GM12878 (cell line): ENCODE measurements around the gene MRRF. TPM values are rescaled to one million over a fixed set of nuclear protein-coding genes. Genes with fewer than 3 reads are reported as not detected.

Experiments used
- ATAC-seq: fragments of 200-7000 bp; cut with Tn5 transposase; 3 replicates; pipeline ENCODE4 v1.9.1; 2020; ENCODE audit warnings: mild to moderate bottlenecking, moderate library complexity
- BruUV-seq: library from RNA; stranded (reverse); fragments of 400-500 nt; replicated peaks from 2 replicates; lab custom pipeline; 2021; lab: Mats Ljungman, UMichigan
- CTCF ChIA-PET: fragments of 300-600 bp; sonication (Branson Sonifier 250); formaldehyde crosslinking; extraction: SDS; loops from one replicate; lab custom pipeline; 2021; ENCODE audit warnings: inconsistent platforms; lab: Yijun Ruan, JAX
- POLR2A ChIA-PET: fragments of 350-600 bp; formaldehyde crosslinking; extraction: SDS; loops from one replicate; lab custom pipeline; 2021; ENCODE audit warnings: inconsistent platforms; lab: Charles Lee
- RAD21 ChIA-PET: fragments of 300-600 bp; sonication (Branson Sonifier 250); formaldehyde crosslinking; loops from one replicate; lab custom pipeline; 2023; ENCODE audit warnings: antibody characterized with exemption; ENCODE audit not compliant: unreplicated experiment; lab: Charles Lee
- SMC1A ChIA-PET: fragments of 300-600 bp; sonication (Branson Sonifier 250); formaldehyde crosslinking; loops from one replicate; lab custom pipeline; 2023; ENCODE audit not compliant: unreplicated experiment, uncharacterized antibody; lab: Charles Lee
- DNase-seq: peaks from one replicate; pipeline ENCODE4 v3.0.0-alpha.2; 2011; ENCODE audit warnings: low read depth, low spot score
- FAIRE-seq: peaks from 3 replicates; lab custom pipeline; 2011; peaks lifted over from hg19 to GRCh38; lab: Jason Lieb, UNC
- H2AFZ ChIP-seq: 2 replicates; pipeline ENCODE4 v1.6.0; 2011; ENCODE audit warnings: low read depth, low read length, control low read depth; ENCODE audit not compliant: control insufficient read depth
- H3K27ac ChIP-seq: 2 replicates; pipeline ENCODE4 v1.5.1; 2011; ENCODE audit warnings: control low read depth; ENCODE audit not compliant: control insufficient read depth, insufficient read depth
- H3K27me3 ChIP-seq, 2 experiments: replicated peaks in 1 of 2; 2 replicates each; pipeline versions ENCODE4 v1.6.0 to v1.6.1; 2011; ENCODE audit warnings: low read length in 1 of 2; ENCODE audit not compliant: control insufficient read depth in 2 of 2, insufficient read depth in 2 of 2
- H3K36me3 ChIP-seq, 2 experiments: 2 replicates each; pipeline ENCODE4 v1.5.1; 2011; ENCODE audit warnings: low read length in 1 of 2; ENCODE audit not compliant: control insufficient read depth in 2 of 2, insufficient read depth in 2 of 2
- H3K4me1 ChIP-seq: 2 replicates; pipeline ENCODE4 v1.6.1; 2011; ENCODE audit warnings: mild to moderate bottlenecking, low read length, moderate library complexity, mixed read lengths; ENCODE audit not compliant: control insufficient read depth, insufficient read depth
- H3K4me2 ChIP-seq: 2 replicates; pipeline ENCODE4 v1.6.0; 2011; ENCODE audit warnings: control low read depth; ENCODE audit not compliant: control insufficient read depth, insufficient read depth
- H3K4me3 ChIP-seq: fragments of 200-600 bp; sonication (generic); 2 replicates; pipeline ENCODE4 v1.5.1; 2016
- H3K79me2 ChIP-seq: 2 replicates; pipeline ENCODE4 v1.6.0; 2011; ENCODE audit warnings: low read length; ENCODE audit not compliant: control insufficient read depth, insufficient read depth
- H3K9ac ChIP-seq: 2 replicates; pipeline ENCODE4 v1.8.0; 2011; ENCODE audit warnings: low read length, control low read depth, mixed read lengths; ENCODE audit not compliant: control insufficient read depth, insufficient read depth
- H3K9me3 ChIP-seq: replicated peaks from 3 replicates; pipeline ENCODE4 v1.5.1; 2011; ENCODE audit warnings: mild to moderate bottlenecking, low read length; ENCODE audit not compliant: control insufficient read depth, insufficient read depth
- H4K20me1 ChIP-seq: 2 replicates; pipeline ENCODE4 v1.6.0; 2011; ENCODE audit not compliant: control insufficient read depth, insufficient read depth
- ATF2 ChIP-seq: IDR thresholded peaks from 2 replicates; pipeline ENCODE4 v1.6.1; 2012; ENCODE audit warnings: low read length, inconsistent platforms
- BCL11A ChIP-seq: IDR thresholded peaks from 2 replicates; pipeline ENCODE4 v1.6.1; 2011; ENCODE audit warnings: low read depth, low read length
- BCLAF1 ChIP-seq: fragments of 450-650 bp; IDR thresholded peaks from 2 replicates; pipeline ENCODE4 v1.6.1; 2017; ENCODE audit warnings: antibody characterized with exemption, mild to moderate bottlenecking, moderate library complexity
- CEBPZ ChIP-seq: fragments of 150-350 bp; IDR thresholded peaks from 2 replicates; pipeline ENCODE4 v1.6.1; 2016; ENCODE audit warnings: low read depth, low read length
- RB1 ChIP-seq: fragments of 450-650 bp; formaldehyde crosslinking; IDR thresholded peaks from 2 replicates; pipeline ENCODE4 v1.6.1; 2017; ENCODE audit warnings: mild to moderate bottlenecking, borderline replicate concordance
- TCF12 ChIP-seq: IDR thresholded peaks from 2 replicates; pipeline ENCODE4 v1.6.1; 2011; ENCODE audit warnings: low read depth, mild to moderate bottlenecking, low read length
- ZNF217 ChIP-seq: fragments of 450-650 bp; IDR thresholded peaks from 2 replicates; pipeline ENCODE4 v1.6.1; 2017; ENCODE audit warnings: antibody characterized with exemption, mild to moderate bottlenecking
- WGBS: methylation state at CpG from one replicate; pipeline ENCODE4 v1.1.6; 2016; ENCODE audit warnings: low lambda C conversion rate; ENCODE audit not compliant: insufficient replicate concordance, insufficient coverage; ENCODE audit errors: missing lambda C conversion rate; 5-methylcytosine and 5-hydroxymethylcytosine counted together
- in situ Hi-C: fragments of 300-500 bp; cut with MboI; formaldehyde crosslinking; loops from 9 replicates; pipeline ENCODE4 v1.14.3; 2018; ENCODE audit warnings: mixed read lengths
- intact Hi-C: fragments of 100-400 bp; cut with micrococcal nuclease; formaldehyde crosslinking; loops from one replicate; pipeline ENCODE4 v1.14.2; 2022; ENCODE audit not compliant: unreplicated experiment
- polyA plus RNA-seq, 11 experiments: library from polyadenylated mRNA; depleted of rRNA in 4 of 11; unstranded in 6 of 11; stranded (reverse) in 5 of 11; fragments of >200 nt; fragmentation: Nextera tagmentation in 4 of 11; fragmentation: Illumina TruSeq in 1 of 11; extraction: Ambion mirVana in 4 of 11; extraction: Trizol in 1 of 11; gene quantifications; 1 replicate in 1 of 11; 2 replicates in 10 of 11; pipeline versions ENCODE4 v1.2.1 to v1.2.3, GENCODE V29; 2011 to 2016; ENCODE audit warnings: inconsistent platforms in 2 of 11, missing spikeins in 2 of 11, low read depth in 1 of 11
- total RNA-seq, 4 experiments: library from RNA; depleted of rRNA in 3 of 4; stranded (reverse); fragments of >200 nt in 3 of 4; fragmentation: Illumina TruSeq in 1 of 4; extraction: Trizol in 1 of 4; gene quantifications; 2 replicates each; pipeline versions ENCODE4 v1.2.1 to v1.2.3, GENCODE V29; 2013 to 2021

Gene MRRF
- total and polyA plus RNA-seq, 10 of the 15 experiments (the other 5 are each of a cell fraction or from before 2014, with no cell fraction given), result 64.8 to 112 (median 76.4) TPM

GRCh38 chr9:122291458-122291857 is 26.8 kb downstream of the MRRF start:
- no peak for ATAC-seq
- WGBS, result 100% methylated on average over 3 of the region's 3 CpGs
- TF ChIP-seq CEBPZ, result no peak
- no peak for TF ChIP-seq ATF2
- no peak for TF ChIP-seq TCF12
- TF ChIP-seq BCLAF1, result no peak
- no peak for TF ChIP-seq RB1
- TF ChIP-seq BCL11A, result no peak
- no peak for TF ChIP-seq ZNF217
- Histone ChIP-seq H3K4me3 (no peak overlapping the region), H4K20me1 (no peaks in the 10 kb centered on the region), H3K27ac (no peak overlapping the region), H3K9ac (no peak overlapping the region), H3K27me3 (no peaks in the 10 kb centered on the region), H3K36me3 (peaks cover 8 to 39% of the 10 kb centered on the region in 2 experiments), H3K4me1 (0 out of 2 replicates have a peak, but pooled peaks cover 6% of the 10 kb centered on the region), H3K9me3 (no peaks in the 10 kb centered on the region), H3K4me2 (no peak overlapping the region), H3K79me2 (no peaks in the 10 kb centered on the region), H2AFZ (no peak overlapping the region)
- ChIA-PET RAD21 (no interaction called here), SMC1A (no interaction called here), POLR2A (no interaction called here), CTCF (interaction anchor here (1.4 kb wide), 1 partner anchor 14 kb away, joined by 4 read pairs; no protein-coding TSS in a partner anchor)
- FAIRE-seq, result no peak
- no TSS peak for BruUV-seq
- intact Hi-C loops (no loop called here), in situ Hi-C loops (no loop called here)
- no peak for DNase-seq
